GM18508 (cell line): ENCODE results near the gene RFNG.

Experiments used
- ATAC-seq: cut with Tn5 transposase; IDR thresholded peaks from one replicate; pipeline ENCODE4 v1.9.1; 2021; ENCODE audit warnings: moderate number of reproducible peaks; ENCODE audit not compliant: insufficient read depth, unreplicated experiment

Gene RFNG

DNA sequence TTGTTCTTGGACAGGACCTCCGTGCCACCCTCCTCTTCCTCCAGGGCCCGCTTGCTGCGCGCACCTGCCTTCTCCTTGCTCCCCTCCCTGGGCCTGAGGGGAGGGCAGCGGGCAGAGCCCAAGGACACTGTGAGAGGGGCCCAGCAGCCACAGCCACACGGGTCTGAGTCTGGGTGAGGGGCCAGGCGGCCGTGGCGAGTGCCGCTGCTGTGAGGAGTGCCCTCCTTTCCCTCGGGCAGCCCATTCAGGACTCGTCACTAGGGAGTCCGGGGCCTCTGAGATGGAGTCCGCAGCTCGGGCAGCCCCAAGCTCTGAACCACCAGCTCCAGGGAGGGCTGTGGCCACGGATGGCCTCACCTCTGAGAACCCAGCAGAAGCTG is 8.4 kb upstream of the RFNG start:
- ATAC-seq, result no peak

DNA sequence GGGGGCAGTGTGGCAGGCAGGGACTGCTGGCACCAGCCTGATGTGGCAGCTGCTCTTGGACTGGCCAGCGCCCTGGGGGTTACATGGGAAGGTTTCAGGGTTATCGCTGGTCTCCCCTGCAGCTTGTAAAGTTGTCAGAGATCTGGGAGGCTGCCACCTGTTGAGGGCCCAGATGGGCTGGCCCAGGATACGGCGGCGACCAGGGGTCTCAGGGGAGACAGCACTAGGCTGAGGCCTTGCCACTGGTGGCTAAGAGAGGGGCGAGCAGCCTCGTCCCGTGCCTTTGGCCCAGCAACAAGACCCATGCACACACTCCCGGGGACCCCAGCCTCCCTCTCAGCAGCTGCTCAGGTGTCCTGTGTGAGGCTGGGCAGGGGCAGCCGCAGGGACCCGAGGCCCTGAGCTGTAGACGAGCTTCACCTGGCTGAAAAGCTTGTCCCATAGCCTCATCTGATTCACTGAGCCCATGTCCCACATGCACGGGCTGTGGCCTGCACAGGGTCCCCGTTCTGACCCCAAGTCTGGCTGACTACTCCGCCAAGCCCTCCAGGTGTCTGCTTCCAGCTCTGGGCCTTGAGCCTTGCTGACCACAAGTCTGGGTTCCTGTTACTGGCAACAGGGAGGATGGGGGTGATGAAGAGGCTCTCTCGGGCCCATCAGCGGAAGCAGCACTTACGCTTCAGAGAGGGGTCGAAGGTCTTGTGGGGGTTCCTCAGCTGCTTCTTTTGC is 7.8 kb upstream of the RFNG start:
- no peak for ATAC-seq

DNA sequence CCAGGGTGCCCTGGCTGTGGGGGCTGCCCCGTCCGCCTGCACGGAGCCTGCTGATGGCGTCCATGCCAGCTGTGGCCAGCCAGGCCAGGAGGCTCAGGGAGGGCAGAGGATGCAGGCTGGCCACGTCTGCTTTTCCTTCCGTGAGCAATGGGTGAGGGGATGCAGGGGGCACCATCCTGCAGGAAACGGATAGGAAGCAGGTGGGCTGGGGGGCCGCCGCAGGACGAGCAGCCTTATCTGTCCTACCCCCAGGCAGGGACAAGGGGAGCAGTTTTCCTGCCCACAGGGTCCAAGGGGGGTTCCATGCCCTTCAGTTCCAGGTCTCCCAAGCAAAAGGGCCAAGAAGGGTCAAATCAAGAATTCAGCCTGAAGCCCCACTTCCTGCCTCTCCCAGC is 7.2 kb upstream of the RFNG start:
- no peak for ATAC-seq

DNA sequence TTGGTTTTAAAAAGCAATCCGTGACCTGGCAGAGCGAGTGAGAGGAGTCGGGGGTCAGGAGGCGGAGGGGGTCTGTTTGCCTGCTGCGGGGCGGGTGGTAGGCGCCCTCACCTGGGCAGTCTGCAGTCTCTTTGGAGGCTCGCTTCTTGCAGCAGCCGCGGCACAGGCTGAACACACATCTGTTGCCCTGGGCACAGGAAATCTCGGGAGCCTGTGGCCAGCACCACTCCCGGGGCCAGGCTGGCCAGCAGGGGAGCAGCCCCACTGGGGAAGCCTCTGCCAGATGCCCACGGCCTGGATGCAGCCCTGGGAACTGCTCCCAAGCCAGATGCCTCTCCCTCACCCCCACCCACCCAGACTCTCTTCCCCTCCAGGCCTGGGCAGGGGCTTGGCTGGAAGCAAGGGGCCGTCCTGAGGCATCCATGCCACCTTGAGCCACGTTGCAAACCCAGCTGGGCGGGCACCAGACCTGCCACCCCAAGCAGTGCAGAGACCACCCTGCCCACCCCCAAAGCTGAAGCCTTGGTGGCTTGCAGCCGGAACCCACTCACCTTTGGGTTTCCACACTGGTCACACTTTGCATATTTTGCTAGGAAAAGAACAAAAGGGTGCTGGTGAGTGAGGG is 6.7 kb upstream of the RFNG start:
- no peak for ATAC-seq

DNA sequence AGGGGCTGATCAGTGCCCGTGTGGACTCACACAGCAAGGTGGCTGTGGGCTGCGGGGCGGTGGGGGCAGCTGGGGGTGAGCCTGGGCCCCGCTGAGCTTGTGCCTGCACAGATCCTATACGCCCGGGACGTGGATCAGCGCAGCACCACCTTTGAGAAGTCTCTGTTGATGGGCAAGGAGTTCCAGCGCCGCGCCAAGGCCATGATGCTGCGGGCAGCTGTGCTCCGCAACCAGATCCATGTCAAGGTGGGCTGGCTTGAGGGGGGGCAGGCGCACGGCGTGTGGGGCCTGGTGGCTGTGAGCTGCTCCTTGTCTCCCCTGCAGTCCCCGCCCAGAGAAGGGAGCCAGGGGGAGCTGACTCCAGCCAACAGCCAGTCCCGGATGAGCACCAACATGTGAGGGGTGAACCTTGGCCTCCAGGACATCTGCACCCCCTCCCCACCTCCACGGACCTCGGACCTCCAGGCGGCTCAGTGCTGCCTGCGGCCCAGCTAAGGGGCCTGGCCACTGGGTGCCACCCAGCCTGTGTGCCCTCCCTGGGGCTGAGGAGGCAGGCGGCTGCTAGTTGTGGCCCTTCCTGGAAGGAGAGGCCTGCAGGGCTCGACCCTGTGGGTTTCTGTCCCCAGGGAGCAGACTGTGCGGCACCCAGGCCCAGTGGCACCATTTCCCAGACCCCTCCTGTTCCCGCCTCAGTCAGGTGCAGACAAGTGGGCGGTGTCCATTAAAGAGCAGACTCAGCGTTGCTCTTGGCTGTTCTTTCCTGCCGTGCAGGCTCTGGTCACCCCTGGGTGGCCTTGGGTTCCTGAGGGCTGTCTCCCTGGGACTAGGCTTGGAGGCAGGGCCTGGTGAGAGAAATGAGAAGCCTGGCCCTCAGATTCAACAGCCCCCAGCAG is 5.4 kb upstream of the RFNG start:
- no peak for ATAC-seq

DNA sequence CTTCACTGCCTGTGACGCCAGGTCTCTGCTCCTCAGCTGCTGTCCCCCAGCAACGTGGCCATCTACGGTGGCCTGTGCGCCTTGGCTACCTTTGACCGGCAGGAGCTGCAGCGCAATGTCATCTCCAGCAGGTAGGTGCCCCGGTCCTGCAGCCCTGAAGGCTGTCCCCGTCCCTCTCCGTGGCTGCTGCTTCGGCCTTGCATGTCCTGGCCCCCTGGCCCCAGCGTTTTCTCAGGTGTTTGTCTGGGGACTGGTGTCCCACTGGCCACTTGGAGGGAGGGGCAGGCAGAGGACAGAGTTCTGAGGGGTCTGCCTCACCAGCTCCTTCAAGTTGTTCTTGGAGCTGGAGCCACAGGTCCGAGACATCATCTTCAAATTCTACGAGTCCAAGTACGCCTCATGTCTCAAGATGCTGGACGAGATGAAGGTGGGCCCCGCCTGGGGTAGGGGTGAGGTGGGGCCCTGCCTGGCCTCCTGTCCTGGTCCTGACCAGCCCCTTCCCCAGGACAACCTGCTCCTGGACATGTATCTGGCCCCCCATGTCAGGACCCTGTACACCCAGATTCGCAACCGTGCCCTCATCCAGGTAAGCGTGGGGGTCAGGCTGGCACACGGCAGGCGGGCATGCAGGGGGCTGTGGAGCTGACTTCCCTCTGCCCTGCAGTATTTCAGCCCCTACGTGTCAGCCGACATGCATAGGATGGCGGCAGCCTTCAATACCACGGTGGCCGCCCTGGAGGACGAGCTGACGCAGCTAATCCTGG is 4.5 kb upstream of the RFNG start:
- ATAC-seq, result no peak

DNA sequence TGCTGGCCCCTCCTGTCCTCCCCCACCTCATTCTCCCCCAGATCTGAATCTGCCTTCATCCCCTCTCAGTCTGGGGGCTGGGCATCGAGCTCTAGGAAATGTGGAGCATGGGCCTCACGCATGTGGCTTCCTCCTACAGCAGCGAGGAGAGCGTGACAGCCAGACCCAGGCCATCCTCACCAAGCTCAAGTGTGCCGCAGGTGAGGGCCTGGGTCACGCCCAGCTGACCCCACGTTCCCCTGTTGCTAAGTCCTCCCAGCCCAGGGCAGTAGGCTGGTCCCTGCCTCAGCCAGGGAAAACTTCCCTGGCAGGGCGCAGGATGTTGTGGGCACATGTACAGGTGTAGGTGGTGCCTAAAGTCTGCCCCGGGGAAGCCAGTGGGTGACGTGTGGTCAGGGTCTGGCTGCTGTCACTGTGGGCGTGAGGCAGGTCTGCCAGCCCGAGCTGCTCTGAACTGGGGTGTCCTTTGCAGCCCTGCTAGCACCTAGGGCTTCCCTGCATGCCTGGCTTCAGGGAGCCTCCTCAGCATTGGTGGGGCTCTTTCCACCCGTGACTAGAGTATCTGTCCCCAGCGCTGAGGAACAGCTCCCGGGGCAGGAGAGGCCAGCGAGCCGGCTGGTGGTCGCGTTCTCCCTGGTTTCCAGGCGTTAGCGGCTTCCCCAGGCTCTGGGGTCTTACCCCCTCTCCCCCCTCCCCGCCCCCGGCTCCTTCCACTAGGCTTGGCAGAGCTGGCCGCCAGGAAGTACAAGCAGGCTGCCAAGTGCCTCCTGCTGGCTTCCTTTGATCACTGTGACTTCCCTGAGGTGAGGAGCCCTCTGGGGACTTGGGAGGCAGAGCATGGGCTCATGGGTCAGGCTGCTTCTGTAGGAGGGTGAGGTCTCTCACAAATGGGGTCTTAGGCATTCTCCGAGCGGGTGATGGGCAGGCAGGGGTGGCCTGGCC is 3.7 kb upstream of the RFNG start:
- no peak for ATAC-seq

DNA sequence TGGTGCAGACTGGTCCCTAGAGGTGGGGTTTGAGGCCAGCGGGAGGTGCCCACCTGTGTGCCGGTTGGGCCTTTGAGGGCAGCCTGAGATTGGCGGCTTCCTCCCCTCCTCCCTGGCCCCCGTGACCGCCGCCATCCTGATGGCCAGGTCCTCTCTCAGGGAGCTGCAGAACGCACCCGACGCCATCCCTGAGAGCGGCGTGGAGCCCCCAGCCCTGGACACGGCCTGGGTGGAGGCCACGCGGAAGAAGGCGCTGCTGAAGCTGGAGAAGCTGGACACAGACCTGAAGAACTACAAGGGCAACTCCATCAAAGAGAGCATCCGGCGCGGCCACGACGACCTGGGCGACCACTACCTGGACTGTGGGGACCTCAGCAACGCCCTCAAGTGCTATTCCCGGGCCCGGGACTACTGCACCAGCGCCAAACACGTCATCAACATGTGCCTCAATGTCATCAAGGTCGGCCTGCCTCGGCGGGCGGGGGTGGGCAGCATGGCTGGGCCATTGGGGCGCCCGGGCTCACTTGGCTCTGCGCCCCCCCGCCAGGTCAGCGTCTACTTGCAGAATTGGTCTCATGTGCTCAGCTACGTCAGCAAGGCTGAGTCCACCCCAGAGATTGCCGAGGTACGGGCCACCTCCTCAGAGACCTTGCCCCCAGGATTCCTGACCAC is 2.9 kb upstream of the RFNG start:
- no peak for ATAC-seq

DNA sequence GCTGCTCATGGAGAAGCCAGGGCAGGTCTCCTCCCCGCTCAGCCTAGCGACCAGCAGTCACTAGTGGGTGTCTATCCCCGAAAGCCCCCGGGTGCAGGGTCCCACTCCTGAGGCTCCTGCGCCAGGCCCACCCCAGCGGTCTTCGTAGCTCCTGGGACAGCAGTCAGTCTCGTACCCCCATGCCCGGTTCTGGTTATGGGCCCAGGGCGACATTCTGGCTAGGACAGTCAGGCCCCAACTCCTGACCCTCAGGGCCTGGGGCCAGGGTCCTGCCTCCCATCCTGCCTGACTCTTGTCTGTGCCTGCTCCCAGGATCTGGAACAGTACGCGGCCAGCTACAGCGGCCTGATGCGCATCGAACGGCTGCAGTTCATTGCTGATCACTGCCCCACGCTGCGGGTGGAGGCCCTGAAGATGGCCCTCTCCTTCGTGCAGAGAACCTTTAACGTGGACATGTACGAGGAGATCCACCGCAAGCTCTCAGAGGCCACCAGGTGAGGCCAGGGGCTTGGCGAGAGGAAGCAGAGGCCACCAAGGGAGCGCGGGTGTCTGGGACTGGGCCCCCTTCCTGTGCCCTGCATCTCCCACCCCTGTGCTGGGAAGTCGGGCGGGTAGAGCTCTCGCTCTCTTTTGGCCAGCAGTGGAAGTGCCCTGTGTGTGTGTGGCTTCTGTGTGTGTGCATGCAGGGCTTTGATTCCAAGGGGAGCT is 2.1 kb upstream of the RFNG start:
- no peak for ATAC-seq

DNA sequence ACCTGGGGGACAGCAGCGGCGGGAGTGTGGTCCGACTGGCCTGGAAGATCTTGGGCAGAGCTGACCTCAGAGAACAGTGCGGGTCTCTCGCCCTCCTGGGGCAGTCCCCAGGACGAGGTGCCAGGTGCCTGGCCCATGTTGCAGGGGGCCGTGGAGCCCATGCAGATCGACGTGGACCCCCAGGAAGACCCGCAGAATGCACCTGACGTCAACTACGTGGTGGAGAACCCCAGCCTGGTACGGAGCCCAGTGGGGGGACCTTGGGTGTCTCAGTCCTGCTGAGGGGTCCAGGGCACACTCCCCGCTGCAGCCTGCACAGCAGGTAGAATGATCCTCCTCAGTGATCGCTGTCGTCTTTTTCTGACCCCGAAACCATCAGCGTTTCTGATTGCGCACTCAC is 1.5 kb upstream of the RFNG start:
- ATAC-seq, result no peak

DNA sequence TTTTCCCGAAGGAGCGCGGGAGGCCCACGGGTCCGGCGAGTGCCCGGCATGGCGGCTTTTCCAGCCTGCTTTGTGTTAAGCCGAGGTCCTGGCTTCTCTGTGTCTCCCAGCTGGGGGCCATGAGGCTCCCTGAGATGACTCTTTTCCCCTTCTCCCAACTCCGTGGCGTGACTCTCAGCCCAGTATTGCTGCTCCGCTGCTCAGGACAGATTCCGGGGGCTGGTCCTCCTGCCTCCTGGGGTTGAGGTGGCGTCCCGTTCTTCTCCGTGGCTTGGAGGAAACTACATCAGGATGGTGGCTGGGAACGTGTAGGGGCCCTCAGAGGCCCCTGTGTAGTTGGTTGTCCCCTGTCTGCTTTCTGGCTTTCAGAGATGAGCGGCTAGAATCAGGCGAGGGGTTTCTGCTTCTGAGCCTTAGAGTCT is 1.0 kb upstream of the RFNG start:
- ATAC-seq, result no peak

DNA sequence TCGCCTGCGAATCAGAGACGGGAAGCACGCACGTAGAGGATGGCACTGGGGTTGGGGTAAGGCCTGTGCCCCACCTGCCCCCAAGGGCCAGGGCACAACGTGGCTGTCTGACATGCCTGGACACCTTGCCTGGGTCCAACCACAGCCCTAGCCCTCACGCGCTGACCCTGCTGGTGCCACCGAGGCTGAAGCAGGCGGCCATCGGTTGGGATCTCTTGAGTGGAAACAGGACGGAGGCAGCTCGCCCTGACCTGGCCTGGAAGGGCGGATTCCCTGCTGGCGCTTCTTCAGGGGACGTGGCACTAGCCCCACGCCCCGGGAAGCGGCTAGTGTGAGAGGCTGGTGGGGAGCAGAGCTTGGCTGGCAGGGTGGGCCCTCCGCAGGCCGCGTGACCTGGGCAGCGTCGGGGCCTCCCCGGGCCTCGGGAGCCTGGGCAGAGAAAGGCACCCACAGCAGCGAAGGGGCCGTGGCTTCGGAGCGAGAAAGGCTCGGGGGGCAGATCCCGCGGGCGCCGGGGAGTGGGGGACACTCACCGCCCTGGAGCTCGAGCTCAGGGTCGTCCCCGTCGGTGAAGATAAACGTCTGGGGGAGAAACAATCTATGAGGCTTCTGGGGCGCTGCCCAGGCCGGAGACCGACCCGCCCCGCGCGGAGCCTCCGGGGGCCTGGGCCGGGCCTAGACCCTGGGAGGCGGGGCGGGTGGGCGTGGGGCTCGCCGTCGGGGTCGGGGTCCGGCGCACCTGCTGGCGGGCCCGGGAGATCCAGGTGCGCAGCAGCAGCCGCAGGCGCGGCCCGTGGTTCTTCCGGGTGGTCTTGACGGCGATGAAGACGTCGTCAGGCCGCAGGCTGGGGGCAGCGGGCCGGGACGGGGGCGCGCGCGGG is 610 bp downstream of the RFNG start:
- no peak for ATAC-seq

DNA sequence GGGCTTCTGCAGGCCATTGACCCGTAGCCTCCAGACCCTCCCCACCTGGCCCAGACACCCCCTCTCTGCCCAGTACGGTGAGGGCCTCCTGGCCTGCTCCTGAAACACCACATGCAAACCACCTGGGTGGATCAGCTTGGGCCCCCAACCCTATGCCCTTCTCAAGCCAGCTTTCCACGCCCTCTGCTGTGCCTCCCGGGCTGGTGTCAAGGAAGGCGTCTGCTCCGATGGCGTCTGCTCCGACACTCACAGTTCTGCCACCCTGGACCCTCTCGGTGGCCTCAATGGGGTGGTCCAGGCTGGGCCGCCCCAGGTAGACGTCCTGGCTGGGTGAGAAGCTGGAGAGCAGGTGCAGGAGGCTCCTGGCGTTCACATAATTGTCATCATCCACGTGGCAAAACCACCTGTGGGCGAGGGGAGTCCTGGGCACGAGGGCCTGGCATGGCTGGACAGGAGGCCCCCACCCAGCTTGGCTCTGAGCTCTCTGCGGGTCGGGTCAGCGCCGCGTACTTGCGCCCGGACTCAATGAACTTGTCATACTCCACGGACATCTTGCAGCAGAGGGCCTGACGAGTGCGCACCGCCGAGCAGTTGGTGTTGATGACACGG is 1.4 kb downstream of the RFNG start:
- ATAC-seq, result no peak

DNA sequence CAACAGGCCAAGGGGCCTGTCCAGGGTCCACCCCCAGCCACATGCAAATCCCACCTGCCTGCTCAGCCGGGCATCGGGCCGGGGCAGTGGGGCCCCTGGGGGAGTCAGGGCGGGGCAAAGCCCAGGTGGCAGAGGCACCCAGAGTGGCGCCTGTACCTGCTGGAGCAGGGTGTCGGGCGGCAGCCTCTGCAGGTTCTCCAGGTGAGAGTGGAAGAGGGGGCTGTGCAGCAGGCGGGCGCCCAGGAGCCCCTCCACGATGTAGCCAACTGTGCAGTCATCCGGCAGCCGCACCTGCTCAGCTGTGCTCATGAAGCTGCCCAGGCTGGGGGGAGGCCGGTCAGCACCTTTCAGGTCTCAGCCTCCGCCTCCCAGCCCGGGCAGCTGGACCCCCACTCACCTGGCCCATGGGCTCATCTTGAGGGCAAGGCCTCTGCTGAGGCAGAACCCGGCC is 2.1 kb downstream of the RFNG start:
- no peak for ATAC-seq

DNA sequence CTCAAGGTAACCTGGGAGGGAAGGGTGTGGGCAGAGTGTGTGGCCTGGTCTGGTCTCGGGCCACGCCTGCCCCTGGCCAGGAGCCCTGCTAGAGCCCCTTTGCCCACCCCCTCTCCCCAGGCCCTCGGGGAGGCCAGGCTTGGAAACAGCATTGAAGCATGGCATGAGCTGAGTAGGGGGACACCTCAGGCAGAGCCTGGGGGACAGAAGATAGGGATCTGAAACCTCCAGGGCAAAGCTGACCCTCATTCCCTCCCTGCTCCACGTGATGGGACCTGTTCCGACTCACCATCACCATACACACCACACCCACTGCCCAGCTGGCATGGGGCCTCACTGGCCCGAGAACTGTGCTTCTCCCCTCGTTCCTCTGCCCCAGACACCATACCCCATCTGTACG is 2.5 kb downstream of the RFNG start:
- ATAC-seq, result no peak

DNA sequence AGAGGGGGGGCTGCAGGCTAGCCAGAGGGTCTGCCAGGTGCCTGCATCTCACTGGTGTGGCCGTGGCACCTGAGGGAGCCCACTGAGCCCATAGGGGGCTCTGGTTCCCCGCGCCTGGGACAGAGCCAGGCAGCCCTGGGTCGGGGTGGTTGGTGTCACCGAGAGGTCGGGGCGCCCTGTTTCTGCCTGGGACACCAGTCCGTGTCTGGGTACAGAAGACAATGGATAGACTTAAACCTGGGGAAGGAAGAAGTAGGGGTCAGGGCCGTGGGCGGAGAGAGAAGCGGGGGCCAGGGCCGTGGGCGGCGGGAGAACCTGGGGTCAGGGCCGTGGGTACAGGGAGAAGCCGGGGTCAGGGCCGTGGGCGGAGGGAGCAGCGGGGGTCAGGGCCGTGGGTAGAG is 3.0 kb downstream of the RFNG start:
- no peak for ATAC-seq
